Measurements from ENCODE around the gene GBA3. TPM values are rescaled to one million over a fixed set of nuclear protein-coding genes. Genes with fewer than 3 reads are reported as not detected.

Gene GBA3
- total RNA-seq, 1 donor: under 0.01 TPM

- Histone ChIP-seq H3K9me3 (ENCODE audit: low read depth, low read length) (no peaks in the 10 kb centered on the region), H3K4me1 (ENCODE audit: insufficient read depth, low read length) (no peaks in the 10 kb centered on the region), H3K4me2 (ENCODE audit: insufficient read depth, low read length) (no peak overlapping the region), H3K27ac (ENCODE audit: low read depth, low read length) (no peak overlapping the region), H2AFZ (ENCODE audit: low read length) (no peak overlapping the region), H3K79me2 (ENCODE audit: insufficient read depth, low read length) (no peaks in the 10 kb centered on the region), H3K4me3 (ENCODE audit: insufficient read depth, low read length) (no peak overlapping the region), H4K20me1 (ENCODE audit: insufficient read depth, low read length) (no peaks in the 10 kb centered on the region), H3K36me3 (ENCODE audit: insufficient read depth, low read length) (no peaks in the 10 kb centered on the region), H3K27me3 (ENCODE audit: insufficient read depth, low read length) (no peaks in the 10 kb centered on the region)
- TF ChIP-seq CTCF (IDR thresholded peaks at IDR 0.05; ENCODE audit: extremely low read depth, low read depth, low read length): no peak
- no peak for DNase-seq (ENCODE audit: insufficient read length, low spot score, missing footprints)
These were observed 47.2 kb downstream of the GBA3 start for GRCh38 chr4:22739968-22740367.

DNA sequence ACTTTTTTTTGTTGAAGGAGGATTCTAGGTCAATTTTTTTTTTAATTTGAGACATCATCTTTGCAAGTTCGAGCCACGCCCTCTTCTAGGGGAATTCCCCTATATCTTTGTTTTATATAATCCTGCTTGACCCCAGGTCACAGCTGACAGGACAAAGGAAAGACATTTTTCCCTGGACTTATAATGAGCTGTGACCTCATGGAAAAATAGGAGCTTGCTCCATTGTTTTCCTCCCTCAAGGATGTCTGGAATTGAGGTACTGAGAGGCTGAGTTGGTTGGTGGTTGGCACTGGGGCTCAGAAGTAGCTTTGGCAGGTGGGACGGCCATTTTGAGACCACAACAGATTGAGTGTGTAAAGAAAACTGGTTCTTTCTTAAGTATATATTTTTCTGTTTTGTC lies 49.0 kb downstream of the GBA3 start:
- H3K79me2 ChIP-seq (ENCODE audit: insufficient read depth, low read length): no peaks in the 10 kb centered on the region
- TF ChIP-seq CTCF (IDR thresholded peaks at IDR 0.05; ENCODE audit: extremely low read depth, low read depth, low read length): no peak
- no peak for DNase-seq (ENCODE audit: insufficient read length, low spot score, missing footprints)
- H3K4me1 ChIP-seq (ENCODE audit: insufficient read depth, low read length): no peaks in the 10 kb centered on the region
- H3K36me3 ChIP-seq (ENCODE audit: insufficient read depth, low read length): no peaks in the 10 kb centered on the region
- no peak overlapping the region for H3K27ac ChIP-seq (ENCODE audit: low read depth, low read length)
- H2AFZ ChIP-seq (ENCODE audit: low read length): no peak overlapping the region
- no peaks in the 10 kb centered on the region for H4K20me1 ChIP-seq (ENCODE audit: insufficient read depth, low read length)
- no peak overlapping the region for H3K4me3 ChIP-seq (ENCODE audit: insufficient read depth, low read length)
- H3K27me3 ChIP-seq (ENCODE audit: insufficient read depth, low read length): no peaks in the 10 kb centered on the region
- H3K9me3 ChIP-seq (ENCODE audit: low read depth, low read length): no peaks in the 10 kb centered on the region
- H3K4me2 ChIP-seq (ENCODE audit: insufficient read depth, low read length): no peak overlapping the region

GRCh38 chr4:22743290-22743689 lies 50.6 kb downstream of the GBA3 start:
- Histone ChIP-seq H3K4me2 (ENCODE audit: insufficient read depth, low read length) (no peak overlapping the region), H3K27me3 (ENCODE audit: insufficient read depth, low read length) (no peaks in the 10 kb centered on the region), H3K79me2 (ENCODE audit: insufficient read depth, low read length) (no peaks in the 10 kb centered on the region), H4K20me1 (ENCODE audit: insufficient read depth, low read length) (no peaks in the 10 kb centered on the region), H3K4me3 (ENCODE audit: insufficient read depth, low read length) (no peak overlapping the region), H3K27ac (ENCODE audit: low read depth, low read length) (no peak overlapping the region), H3K9me3 (ENCODE audit: low read depth, low read length) (no peaks in the 10 kb centered on the region), H3K4me1 (ENCODE audit: insufficient read depth, low read length) (no peaks in the 10 kb centered on the region), H2AFZ (ENCODE audit: low read length) (no peak overlapping the region), H3K36me3 (ENCODE audit: insufficient read depth, low read length) (no peaks in the 10 kb centered on the region)
- DNase-seq (ENCODE audit: insufficient read length, low spot score, missing footprints): no peak
- no peak for TF ChIP-seq CTCF (IDR thresholded peaks at IDR 0.05; ENCODE audit: extremely low read depth, low read depth, low read length)

DNA sequence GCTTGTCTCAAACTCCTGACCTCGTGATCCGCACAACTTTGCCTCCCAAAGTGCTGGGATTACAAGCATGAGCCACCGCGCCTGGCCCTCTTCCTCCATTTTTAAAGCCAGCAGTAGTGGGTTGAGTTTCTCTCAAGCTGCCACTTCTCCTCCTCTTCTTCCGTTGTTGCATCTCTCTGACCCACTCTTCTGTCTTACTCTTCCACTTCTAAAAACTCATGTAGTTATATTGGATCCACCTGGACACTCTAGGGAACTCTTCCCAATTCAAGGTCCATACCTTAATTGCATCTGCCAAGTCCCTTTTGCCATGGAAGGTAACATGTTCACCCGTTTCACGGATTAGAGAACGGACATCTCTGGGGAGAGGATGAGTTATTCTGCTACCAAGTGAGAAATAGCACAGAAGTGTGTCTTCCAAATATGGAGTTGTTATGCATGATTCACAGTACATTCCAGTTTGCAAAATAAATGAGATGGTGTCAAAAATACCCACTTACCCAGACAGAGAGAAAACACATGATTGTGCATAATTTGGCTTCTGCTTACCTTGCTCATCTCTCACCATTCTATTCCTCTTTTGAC lies 51.8 kb downstream of the GBA3 start:
- no peaks in the 10 kb centered on the region for H3K9me3 ChIP-seq (ENCODE audit: low read depth, low read length)
- H2AFZ ChIP-seq (ENCODE audit: low read length): no peak overlapping the region
- TF ChIP-seq CTCF (IDR thresholded peaks at IDR 0.05; ENCODE audit: extremely low read depth, low read depth, low read length): no peak
- H3K27me3 ChIP-seq (ENCODE audit: insufficient read depth, low read length): no peaks in the 10 kb centered on the region
- H4K20me1 ChIP-seq (ENCODE audit: insufficient read depth, low read length): no peaks in the 10 kb centered on the region
- H3K4me2 ChIP-seq (ENCODE audit: insufficient read depth, low read length): no peak overlapping the region
- H3K27ac ChIP-seq (ENCODE audit: low read depth, low read length): no peak overlapping the region
- H3K36me3 ChIP-seq (ENCODE audit: insufficient read depth, low read length): no peaks in the 10 kb centered on the region
- no peak overlapping the region for H3K4me3 ChIP-seq (ENCODE audit: insufficient read depth, low read length)
- H3K79me2 ChIP-seq (ENCODE audit: insufficient read depth, low read length): no peaks in the 10 kb centered on the region
- no peak for DNase-seq (ENCODE audit: insufficient read length, low spot score, missing footprints)
- H3K4me1 ChIP-seq (ENCODE audit: insufficient read depth, low read length): no peaks in the 10 kb centered on the region
